HG03469 (cell line): ENCODE results near the gene TNS1.

ENCODE experiments used
- ATAC-seq: cut with Tn5 transposase; IDR thresholded peaks from one replicate; pipeline ENCODE4 v1.9.1; 2021; ENCODE audit warnings: mild to moderate bottlenecking, moderate library complexity, moderate number of reproducible peaks; ENCODE audit not compliant: unreplicated experiment

The TNS1 gene

GRCh38 chr2:218002143-218002844, 501 bp downstream of the TNS1 start:
- ATAC-seq = no peak

DNA sequence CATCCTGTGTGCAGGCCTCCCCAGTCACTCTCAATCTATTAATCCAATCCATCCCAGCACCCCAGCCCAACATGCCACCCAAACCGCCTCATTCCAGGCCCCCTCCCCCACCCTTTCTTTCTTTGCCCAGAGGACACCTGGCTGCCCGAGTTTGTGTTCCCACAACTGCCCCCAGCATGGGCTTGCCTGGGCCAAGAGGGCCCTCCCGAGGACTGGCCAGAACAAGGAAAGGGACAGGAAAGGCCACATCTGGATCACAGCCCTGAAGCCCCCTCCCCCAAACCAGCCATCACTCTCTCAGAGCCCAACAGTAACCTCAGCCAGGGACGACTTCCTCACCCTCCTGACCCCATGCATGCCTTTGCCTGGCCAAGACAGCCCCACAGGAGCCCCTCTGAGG, 1.2 kb downstream of the TNS1 start:
- ATAC-seq = no peak

- ATAC-seq = no peak
These were observed 2.7 kb downstream of the TNS1 start for GRCh38 chr2:218000136-218000535.

- ATAC-seq = no peak
These were observed 3.2 kb downstream of the TNS1 start for GRCh38 chr2:217999595-217999959.

DNA sequence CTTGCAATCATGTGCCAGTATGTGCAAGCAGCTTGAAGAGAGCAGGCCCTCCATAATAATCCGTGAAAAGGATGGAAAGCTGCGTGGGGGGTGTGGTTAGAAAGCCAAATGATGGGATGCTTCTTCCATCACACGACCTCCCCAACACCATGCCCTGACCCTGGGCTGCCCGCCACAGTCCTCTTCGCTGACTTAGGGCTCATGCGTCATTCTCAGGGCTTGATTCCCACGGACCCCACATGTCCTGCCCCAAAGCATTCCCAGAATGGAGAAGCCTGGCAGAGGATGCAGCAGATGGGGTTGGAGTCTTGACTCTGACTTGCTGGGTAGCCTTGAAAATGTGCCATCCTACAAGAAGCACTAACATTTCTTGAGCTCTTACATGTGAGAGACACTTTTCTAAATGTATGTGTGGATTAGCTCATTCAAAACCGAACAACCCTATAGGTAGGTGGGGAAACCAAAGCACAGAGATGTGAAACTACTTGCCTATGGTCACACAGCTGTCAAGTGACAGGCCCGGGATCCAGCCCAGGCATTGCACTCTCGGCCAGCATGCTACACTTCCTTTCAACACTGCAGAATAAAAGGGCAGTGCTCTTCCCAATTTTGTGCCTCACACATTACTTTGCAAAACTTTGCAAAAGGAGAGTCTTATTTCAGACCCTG, 3.7 kb downstream of the TNS1 start:
- no peak for ATAC-seq

DNA sequence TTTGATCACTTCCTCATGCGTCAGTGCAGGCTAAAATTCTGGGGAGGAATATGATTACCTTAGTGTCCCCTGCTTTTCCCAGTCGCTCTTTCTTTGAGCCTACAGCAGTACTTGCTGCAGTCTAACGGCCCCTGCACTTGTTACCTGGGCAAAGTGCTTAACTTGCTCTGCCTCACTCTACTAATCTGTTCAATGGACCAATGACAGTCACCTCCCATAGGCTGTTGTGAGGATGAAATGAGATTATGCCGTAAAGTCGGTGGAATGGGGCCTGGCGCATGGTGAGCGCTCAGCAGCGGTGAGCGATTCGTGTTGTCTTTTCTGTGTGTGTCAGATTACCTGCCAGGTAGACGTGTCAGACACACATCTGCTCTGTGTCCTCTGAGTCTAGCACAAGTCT, 5.3 kb downstream of the TNS1 start:
- ATAC-seq = no peak

GRCh38 chr2:217996361-217996760, 6.4 kb downstream of the TNS1 start:
- ATAC-seq = no peak

DNA sequence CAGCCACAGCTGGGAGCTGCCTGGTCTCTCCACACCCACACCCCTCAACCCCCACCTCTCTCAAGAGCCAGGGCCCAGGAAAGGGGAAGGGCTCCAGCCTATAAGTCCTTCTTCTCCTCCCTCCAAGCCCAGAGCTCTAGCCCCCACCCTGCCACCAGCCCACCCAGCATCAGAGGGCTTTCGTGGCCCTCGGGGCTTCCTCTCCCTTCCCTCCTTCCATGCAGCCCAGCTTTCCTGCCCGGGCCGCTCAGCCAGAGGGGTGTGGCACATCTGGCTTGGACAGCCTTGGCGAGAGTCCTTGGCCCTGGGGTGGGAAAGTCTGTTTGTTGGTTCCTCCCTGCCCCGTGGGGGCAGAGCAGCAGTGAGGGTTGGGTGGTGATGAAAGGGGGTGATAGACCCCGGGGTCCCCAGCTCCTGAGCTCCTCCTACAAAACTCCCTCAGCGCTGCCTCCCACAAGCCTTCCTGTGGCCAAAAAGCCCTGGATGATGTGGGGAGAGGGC, 7.0 kb downstream of the TNS1 start:
- no peak for ATAC-seq

GRCh38 chr2:217994776-217995274, 8.0 kb downstream of the TNS1 start:
- no peak for ATAC-seq

- ATAC-seq = no peak
These were observed 8.9 kb downstream of the TNS1 start for GRCh38 chr2:217993817-217994463.

DNA sequence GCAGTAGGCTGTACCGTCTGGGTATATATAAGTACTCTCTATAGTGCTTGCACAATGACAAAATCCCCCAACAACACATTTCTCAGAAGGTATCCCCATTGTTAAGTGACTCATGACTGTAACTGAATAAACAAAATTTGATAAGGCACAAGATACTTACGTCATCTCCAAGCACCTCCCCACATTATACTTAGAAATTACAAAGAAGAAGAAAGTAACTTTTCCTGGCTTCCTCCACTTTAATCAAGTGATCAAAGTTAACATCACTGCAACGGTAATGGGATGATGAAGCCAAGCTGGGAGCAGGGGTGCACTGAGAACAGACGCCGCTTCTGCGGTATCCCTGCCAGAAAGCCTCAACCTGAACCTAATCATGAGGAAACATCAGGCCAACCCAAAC, 9.7 kb downstream of the TNS1 start:
- no peak for ATAC-seq

DNA sequence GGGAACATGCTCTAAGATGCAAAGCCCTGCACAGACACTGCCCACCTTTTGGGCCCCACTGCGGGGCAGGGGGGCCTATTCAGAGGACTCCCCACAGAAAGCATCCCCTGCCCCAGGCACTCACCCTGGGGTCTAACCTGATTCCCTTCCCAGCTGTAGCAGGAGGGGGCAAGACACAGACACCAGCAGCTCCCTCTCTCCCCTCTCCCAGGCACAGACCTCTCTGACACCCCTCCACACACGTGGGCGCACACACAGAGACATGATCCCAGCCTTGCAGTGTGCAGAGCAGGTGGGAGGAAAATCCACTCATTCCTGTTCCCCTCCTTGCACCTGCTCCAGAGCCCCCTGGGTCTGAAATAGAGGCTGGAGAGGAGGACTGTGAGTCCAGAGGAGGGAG, 10.7 kb downstream of the TNS1 start:
- ATAC-seq = no peak

DNA sequence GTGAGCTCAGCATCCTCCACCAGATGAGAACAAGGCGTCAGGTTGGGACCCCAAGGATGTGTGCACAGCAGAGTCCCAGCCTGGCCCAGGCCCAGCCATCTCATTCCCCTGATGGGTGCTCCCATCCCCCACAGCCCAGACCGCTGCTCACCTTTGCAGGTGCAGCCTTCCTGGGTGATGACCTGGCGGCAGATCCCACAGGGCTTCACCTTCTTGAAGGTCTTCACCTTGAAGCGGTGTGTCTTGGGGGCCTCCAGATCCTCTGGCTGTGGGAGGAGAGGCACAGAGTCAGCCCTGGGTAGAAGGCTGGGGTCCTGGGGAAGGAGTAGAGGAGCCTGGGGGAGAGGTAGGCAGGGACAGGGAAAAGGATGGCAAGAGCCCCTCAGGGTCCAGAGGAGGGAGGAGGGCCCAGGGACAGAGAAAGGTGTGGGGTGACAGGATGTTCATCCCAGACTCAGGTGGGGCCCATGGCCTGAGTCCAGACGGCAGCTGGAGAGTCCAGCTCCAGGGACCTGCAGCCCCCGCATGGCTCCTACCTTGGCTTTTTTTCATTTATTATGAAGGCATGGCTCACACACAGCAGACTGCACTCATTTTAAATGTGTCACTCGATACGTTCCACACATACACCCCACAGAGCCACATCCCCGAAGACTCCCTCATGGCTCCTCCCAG, 11.9 kb downstream of the TNS1 start:
- no peak for ATAC-seq

GRCh38 chr2:217990389-217990788, 12.4 kb downstream of the TNS1 start:
- no peak for ATAC-seq

- no peak for ATAC-seq
These were observed 13.4 kb downstream of the TNS1 start for GRCh38 chr2:217989221-217989948.

GRCh38 chr2:217988840-217989204, 14.0 kb downstream of the TNS1 start:
- ATAC-seq = no peak

- ATAC-seq = no peak
These were observed 14.6 kb downstream of the TNS1 start for GRCh38 chr2:217988014-217988839.

DNA sequence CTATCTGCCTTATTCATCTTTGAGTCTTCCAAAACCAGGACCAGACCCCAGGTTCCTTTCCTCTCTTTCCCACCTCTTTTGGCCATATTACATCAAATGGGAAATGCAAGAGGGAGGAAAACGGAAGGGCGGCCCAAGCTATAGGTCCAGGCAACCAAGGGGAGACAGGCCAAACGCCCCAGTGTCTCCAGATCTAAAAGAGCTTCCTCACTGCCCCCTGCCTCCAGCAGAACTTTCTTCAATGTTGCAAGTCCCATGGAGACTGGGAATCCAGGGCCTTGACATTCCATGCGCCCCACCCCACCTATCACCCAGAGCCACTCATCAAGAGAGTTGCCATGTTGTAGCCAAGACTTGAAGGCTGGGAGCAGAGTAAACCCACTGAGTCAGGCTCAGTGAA, 15.4 kb downstream of the TNS1 start:
- no peak for ATAC-seq

GRCh38 chr2:217986256-217986961, 16.4 kb downstream of the TNS1 start:
- ATAC-seq = no peak
